ENCODE results near the gene TASP1. TPM values are rescaled to one million over a fixed set of nuclear protein-coding genes. Genes with fewer than 3 reads are reported as not detected.

The TASP1 gene
- total RNA-seq, 1 experiment from 2014 or later: 9.5 TPM

DNA sequence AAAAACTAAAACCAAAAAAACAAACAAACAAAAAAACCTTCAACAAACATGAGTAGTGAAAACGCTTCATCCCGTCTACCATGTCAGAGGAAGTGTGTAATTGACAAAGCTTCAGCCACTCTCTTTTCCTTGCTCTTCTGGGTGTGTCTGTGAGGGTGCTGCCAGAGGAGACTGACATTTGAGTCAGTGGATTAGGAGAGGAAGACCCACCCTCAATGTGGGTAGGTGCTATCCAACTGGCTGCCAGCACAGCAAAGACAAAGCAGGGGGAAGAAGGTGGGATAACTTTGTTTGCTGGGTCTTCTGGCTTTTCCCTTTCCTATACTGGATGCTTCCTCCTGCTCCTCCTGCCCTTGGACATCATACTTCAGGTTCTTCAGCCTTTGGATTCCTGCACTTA lies 145.6 kb downstream of the TASP1 start:
- H3K9ac ChIP-seq (ENCODE audit: extremely low read depth, insufficient read length, low read length): no peak overlapping the region
- no peak overlapping the region for H2BK20ac ChIP-seq (ENCODE audit: low read depth, low read length, poor library complexity, severe bottlenecking)
- no peaks in the 10 kb centered on the region for H4K20me1 ChIP-seq (ENCODE audit: control insufficient read depth, insufficient read depth, insufficient read length)
- no peaks in the 10 kb centered on the region for H3K79me2 ChIP-seq (ENCODE audit: insufficient read depth, low read length)
- no peaks in the 10 kb centered on the region for H3K9me3 ChIP-seq (ENCODE audit: control insufficient read depth, low read depth, low read length)
- no peak overlapping the region for H3T11ph ChIP-seq (ENCODE audit: low read length)
- H4K91ac ChIP-seq (ENCODE audit: insufficient read length, low read depth, low read length): no peak overlapping the region
- H3K4me1 ChIP-seq (ENCODE audit: insufficient read depth, low read length): peaks cover 8% of the 10 kb centered on the region; the same call in 1 of the 2 replicates
- Mint-ChIP-seq H3K36me3 (ENCODE audit: insufficient read depth in 1 of 3, low read depth in 3 of 3) (peaks cover 6 to 13% (median 6%) of the 10 kb centered on the region in 3 experiments; a peak in 6 of 7 replicates), H3K27ac (peak overlapping the region in 2 of 3 experiments; percentile 40 to 93; a peak in 3 of 7 replicates), H3K9me3 (peaks cover 7 to 13% of the 10 kb centered on the region in 2 experiments; a peak in 4 of 5 replicates), H3K4me3 (no peak overlapping the region), H3K4me1 (peaks cover 31 to 35% of the 10 kb centered on the region in 2 experiments), H3K27me3 (ENCODE audit: low read depth) (no peaks in the 10 kb centered on the region; the same call in 1 of the 2 replicates)
- H2BK120ac ChIP-seq (ENCODE audit: low read depth, low read length, poor library complexity, severe bottlenecking): no peak overlapping the region
- H3K23ac ChIP-seq (ENCODE audit: insufficient read length, low read depth, low read length): no peak overlapping the region
- H3K14ac ChIP-seq (ENCODE audit: insufficient read depth, low read length): no peak overlapping the region
- H4K8ac ChIP-seq (replicated peaks; ENCODE audit: insufficient read length, low read depth, low read length): no peak overlapping the region
- peak; percentile 62 for DNase-seq
- TF ChIP-seq, protein P1, sequence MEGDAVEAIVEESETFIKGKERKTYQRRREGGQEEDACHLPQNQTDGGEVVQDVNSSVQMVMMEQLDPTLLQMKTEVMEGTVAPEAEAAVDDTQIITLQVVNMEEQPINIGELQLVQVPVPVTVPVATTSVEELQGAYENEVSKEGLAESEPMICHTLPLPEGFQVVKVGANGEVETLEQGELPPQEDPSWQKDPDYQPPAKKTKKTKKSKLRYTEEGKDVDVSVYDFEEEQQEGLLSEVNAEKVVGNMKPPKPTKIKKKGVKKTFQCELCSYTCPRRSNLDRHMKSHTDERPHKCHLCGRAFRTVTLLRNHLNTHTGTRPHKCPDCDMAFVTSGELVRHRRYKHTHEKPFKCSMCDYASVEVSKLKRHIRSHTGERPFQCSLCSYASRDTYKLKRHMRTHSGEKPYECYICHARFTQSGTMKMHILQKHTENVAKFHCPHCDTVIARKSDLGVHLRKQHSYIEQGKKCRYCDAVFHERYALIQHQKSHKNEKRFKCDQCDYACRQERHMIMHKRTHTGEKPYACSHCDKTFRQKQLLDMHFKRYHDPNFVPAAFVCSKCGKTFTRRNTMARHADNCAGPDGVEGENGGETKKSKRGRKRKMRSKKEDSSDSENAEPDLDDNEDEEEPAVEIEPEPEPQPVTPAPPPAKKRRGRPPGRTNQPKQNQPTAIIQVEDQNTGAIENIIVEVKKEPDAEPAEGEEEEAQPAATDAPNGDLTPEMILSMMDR (conservative IDR thresholded peaks at IDR 0.05): no peak
- no peak overlapping the region for H3K27ac ChIP-seq (ENCODE audit: insufficient read length, low read depth, low read length)
- WGBS (ENCODE audit: extremely low coverage, insufficient read length, low lambda C conversion rate): no CpG with 5 or more reads among the region's 2 CpGs
- H2AFZ ChIP-seq (ENCODE audit: low read length): no peak overlapping the region
- H3K79me1 ChIP-seq (ENCODE audit: insufficient read depth, low read depth, low read length, poor library complexity, severe bottlenecking): no peaks in the 10 kb centered on the region
- H3K4me2 ChIP-seq (ENCODE audit: insufficient read depth, insufficient read length, low read length): no peak overlapping the region
- H2BK15ac ChIP-seq (ENCODE audit: low read depth, low read length): no peak overlapping the region
- no peak overlapping the region for H2BK5ac ChIP-seq (ENCODE audit: insufficient read length, low read length)
- no peak overlapping the region for H2BK12ac ChIP-seq (ENCODE audit: insufficient read length, low read depth, low read length)
- no peaks in the 10 kb centered on the region for H3K23me2 ChIP-seq (ENCODE audit: insufficient read length, low read depth, low read length, poor library complexity, severe bottlenecking)
- H3K56ac ChIP-seq (ENCODE audit: insufficient read length, low read depth, low read length): no peak overlapping the region
- no peak overlapping the region for H2AK5ac ChIP-seq (ENCODE audit: insufficient read length, low read length)
- no peak overlapping the region for H3K18ac ChIP-seq (ENCODE audit: insufficient read length, low read depth, low read length)
- H3K4ac ChIP-seq (ENCODE audit: low read depth, low read length): no peak overlapping the region
- no peak overlapping the region for H4K5ac ChIP-seq (ENCODE audit: insufficient read length, low read depth, low read length)
- no peaks in the 10 kb centered on the region for H3K27me3 ChIP-seq (ENCODE audit: insufficient read depth, low read length)

All from H9 (cell line).